ENCODE data around the gene TTC39A.

The TTC39A gene

DNA sequence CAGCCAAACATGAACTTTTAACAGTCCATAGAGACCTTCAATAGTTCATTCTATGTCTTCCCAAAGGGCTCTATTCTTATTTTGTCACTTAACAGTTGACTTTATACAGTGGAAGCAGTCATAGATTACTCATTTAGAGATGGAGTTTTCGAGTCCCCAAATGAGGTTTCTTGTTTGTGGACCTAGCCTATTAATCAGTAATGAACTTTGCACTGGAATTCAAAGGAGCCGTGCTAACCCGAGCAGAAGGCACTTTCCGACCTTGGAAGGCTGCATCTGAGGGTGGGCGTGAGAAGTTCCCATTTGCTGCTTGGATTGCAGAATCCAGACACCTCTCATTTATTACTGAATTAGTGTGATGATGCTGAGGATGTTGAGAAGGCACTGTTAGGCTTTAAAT lies 46.4 kb downstream of the TTC39A start:
- H3K4me3 ChIP-seq (ENCODE audit: low read length), result no peak overlapping the region
- TF ChIP-seq, protein P1, sequence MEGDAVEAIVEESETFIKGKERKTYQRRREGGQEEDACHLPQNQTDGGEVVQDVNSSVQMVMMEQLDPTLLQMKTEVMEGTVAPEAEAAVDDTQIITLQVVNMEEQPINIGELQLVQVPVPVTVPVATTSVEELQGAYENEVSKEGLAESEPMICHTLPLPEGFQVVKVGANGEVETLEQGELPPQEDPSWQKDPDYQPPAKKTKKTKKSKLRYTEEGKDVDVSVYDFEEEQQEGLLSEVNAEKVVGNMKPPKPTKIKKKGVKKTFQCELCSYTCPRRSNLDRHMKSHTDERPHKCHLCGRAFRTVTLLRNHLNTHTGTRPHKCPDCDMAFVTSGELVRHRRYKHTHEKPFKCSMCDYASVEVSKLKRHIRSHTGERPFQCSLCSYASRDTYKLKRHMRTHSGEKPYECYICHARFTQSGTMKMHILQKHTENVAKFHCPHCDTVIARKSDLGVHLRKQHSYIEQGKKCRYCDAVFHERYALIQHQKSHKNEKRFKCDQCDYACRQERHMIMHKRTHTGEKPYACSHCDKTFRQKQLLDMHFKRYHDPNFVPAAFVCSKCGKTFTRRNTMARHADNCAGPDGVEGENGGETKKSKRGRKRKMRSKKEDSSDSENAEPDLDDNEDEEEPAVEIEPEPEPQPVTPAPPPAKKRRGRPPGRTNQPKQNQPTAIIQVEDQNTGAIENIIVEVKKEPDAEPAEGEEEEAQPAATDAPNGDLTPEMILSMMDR (conservative IDR thresholded peaks at IDR 0.05; ENCODE audit: low read length), result no peak
- no peak for DNase-seq (ENCODE audit: low read depth)

- no peak overlapping the region for H3K4me3 ChIP-seq (ENCODE audit: low read length)
- DNase-seq (ENCODE audit: low read depth), result no peak
- TF ChIP-seq, protein P1 (conservative IDR thresholded peaks at IDR 0.05; ENCODE audit: low read length), result no peak
Observed at GRCh38 chr1:51282605-51283004, 47.8 kb downstream of the TTC39A start.

- TF ChIP-seq, protein P1 (conservative IDR thresholded peaks at IDR 0.05; ENCODE audit: low read length), result no peak
- no peak for DNase-seq (ENCODE audit: low read depth)
- H3K4me3 ChIP-seq (ENCODE audit: low read length), result no peak overlapping the region
Observed at GRCh38 chr1:51281807-51282206, 48.6 kb downstream of the TTC39A start.

GRCh38 chr1:51280321-51280978 lies 49.9 kb downstream of the TTC39A start:
- no peak for DNase-seq (ENCODE audit: low read depth)
- TF ChIP-seq, protein P1 (conservative IDR thresholded peaks at IDR 0.05; ENCODE audit: low read length), result no peak
- H3K4me3 ChIP-seq (ENCODE audit: low read length), result no peak overlapping the region

DNA sequence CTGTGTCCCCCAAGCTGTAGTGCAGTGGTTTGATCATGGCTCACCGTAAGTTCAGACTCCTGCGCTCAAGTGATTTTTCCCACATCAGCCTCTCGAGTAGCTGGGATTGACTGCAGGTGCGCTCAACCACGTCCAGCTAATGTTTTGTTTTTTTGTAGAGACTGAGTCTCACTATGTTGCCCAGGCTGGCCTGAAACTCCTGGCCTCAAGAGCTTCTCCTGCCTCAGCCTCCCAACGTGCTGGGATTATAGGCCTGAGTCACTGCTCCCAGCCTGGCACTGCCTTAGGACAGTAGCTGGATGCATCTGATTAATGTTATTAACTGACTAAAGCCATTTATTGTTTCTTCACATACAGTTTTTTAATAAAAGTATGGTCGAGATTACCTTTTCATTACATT lies 54.1 kb downstream of the TTC39A start:
- TF ChIP-seq, protein P1 (conservative IDR thresholded peaks at IDR 0.05; ENCODE audit: low read length), result no peak
- no peak for DNase-seq (ENCODE audit: low read depth)
- no peak overlapping the region for H3K4me3 ChIP-seq (ENCODE audit: low read length)

DNA sequence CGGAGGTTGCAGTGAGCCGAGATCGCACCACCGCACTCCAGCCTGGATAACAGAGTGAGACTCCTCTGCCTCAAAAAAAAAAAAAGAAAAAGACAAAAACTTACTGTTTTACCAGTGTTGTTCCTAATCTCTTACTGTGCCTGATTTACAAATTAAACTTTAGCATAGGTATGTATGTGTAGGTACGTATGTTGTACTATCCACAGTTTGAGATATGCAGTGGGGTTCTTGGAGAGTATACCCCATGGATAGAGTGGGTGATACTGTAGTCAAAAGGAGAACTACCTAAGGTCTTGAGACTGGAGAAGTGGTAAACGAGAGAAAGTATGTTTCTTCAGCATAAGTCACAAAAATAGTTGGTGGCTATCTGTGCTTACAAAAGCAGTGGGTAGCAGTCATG lies 55.7 kb downstream of the TTC39A start:
- TF ChIP-seq, protein P1 (conservative IDR thresholded peaks at IDR 0.05; ENCODE audit: low read length), result no peak
- no peak overlapping the region for H3K4me3 ChIP-seq (ENCODE audit: low read length)
- no peak for DNase-seq (ENCODE audit: low read depth)

DNA sequence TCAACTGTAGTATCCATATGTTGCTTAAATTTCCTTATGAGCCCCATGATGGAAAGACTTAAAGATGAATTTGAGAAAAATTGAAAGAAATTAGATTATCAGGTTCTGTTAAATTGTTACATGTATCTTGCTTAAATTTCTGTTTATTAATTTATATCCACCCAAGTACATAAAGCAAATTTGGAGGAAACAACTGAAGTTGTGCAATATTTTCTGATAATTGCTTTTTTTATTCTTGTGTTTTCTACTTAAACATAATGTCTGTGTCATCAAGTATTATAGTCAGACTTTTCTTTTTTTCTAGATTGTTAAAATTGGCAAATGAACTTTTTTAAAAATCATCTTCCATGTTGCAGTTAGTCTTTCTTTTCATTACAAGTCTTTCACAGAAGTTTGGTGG lies 57.4 kb downstream of the TTC39A start:
- TF ChIP-seq, protein P1 (conservative IDR thresholded peaks at IDR 0.05; ENCODE audit: low read length), result no peak
- no peak overlapping the region for H3K4me3 ChIP-seq (ENCODE audit: low read length)
- no peak for DNase-seq (ENCODE audit: low read depth)
